Retinal pigment epithelial cell (primary cell): ENCODE measurements around the gene ATXN7L1.
A peak's percentile ranks its signal among the peaks of the same experiment; 100 is the strongest.

Experiments used
- DNase-seq: peaks from one replicate; pipeline ENCODE4 v3.0.0-alpha.2; 2010; ENCODE audit warnings: low read depth
- H3K4me3 ChIP-seq: 2 replicates; pipeline ENCODE4 v1.5.1; 2011; ENCODE audit warnings: mild to moderate bottlenecking, low read length, control low read depth, moderate library complexity
- TF ChIP-seq, protein P1 (sequence below): conservative IDR thresholded peaks from 2 replicates; pipeline ENCODE4 v1.5.1; 2011; ENCODE audit warnings: low read depth, low read length, control low read depth, inconsistent platforms

Gene ATXN7L1, protein sequence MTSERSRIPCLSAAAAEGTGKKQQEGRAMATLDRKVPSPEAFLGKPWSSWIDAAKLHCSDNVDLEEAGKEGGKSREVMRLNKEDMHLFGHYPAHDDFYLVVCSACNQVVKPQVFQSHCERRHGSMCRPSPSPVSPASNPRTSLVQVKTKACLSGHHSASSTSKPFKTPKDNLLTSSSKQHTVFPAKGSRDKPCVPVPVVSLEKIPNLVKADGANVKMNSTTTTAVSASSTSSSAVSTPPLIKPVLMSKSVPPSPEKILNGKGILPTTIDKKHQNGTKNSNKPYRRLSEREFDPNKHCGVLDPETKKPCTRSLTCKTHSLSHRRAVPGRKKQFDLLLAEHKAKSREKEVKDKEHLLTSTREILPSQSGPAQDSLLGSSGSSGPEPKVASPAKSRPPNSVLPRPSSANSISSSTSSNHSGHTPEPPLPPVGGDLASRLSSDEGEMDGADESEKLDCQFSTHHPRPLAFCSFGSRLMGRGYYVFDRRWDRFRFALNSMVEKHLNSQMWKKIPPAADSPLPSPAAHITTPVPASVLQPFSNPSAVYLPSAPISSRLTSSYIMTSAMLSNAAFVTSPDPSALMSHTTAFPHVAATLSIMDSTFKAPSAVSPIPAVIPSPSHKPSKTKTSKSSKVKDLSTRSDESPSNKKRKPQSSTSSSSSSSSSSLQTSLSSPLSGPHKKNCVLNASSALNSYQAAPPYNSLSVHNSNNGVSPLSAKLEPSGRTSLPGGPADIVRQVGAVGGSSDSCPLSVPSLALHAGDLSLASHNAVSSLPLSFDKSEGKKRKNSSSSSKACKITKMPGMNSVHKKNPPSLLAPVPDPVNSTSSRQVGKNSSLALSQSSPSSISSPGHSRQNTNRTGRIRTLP

DNA sequence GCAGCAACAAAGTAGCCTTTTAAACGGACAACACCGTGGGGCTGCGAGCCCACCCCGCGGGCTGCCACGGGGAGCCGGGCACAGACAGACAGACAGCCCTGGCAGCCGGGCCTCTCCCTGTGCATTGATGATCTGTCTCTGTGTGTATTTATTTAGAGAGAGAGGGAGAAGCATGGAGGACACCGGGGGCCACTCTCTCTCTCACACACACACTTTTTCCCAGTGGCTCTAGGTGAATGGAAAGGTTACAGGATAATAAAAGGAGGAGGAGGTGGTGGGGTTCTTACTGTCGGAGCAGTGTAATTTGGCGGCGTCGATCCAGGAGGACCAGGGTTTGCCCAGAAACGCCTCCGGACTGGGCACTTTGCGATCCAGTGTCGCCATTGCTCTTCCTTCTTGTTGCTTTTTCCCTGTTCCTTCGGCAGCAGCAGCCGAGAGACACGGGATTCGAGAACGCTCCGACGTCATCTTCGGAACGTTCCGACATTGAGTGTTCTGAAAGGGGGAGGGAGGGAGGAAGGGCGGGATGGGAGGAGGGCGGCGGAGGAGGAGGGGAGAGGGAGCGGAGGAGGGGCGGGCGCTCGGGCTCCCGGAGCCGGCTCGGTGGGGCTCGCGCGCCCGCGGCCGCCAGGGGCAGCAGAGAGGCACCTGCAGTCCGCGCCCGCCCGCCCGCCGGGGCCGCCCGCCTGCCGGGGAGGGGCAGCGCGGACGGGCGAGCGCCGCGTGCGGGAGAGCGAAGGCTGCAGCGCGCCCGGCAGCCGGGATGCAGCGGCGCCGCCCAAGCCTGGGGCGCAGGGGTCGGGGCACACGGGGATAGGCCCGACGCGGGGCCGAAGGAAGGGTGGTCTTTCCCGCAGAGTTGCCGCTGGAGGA, at the start of gene ATXN7L1:
ATXN7L1 (minus strand) TSS at position 509 of the 873 bp plus-strand sequence; CDS start at position 468, 41 bp downstream.
- peak within 1 kb of the TSS; percentile 95 for H3K4me3 ChIP-seq
- TF ChIP-seq, protein P1, sequence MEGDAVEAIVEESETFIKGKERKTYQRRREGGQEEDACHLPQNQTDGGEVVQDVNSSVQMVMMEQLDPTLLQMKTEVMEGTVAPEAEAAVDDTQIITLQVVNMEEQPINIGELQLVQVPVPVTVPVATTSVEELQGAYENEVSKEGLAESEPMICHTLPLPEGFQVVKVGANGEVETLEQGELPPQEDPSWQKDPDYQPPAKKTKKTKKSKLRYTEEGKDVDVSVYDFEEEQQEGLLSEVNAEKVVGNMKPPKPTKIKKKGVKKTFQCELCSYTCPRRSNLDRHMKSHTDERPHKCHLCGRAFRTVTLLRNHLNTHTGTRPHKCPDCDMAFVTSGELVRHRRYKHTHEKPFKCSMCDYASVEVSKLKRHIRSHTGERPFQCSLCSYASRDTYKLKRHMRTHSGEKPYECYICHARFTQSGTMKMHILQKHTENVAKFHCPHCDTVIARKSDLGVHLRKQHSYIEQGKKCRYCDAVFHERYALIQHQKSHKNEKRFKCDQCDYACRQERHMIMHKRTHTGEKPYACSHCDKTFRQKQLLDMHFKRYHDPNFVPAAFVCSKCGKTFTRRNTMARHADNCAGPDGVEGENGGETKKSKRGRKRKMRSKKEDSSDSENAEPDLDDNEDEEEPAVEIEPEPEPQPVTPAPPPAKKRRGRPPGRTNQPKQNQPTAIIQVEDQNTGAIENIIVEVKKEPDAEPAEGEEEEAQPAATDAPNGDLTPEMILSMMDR = peak; percentile 24
- DNase-seq = peak; percentile 89

GRCh38 chr7:105926131-105926530, 49.7 kb upstream of the ATXN7L1 start:
- no peak overlapping the region for H3K4me3 ChIP-seq
- TF ChIP-seq, protein P1 = no peak
- no peak for DNase-seq

- H3K4me3 ChIP-seq = no peak overlapping the region
- TF ChIP-seq, protein P1 = no peak
- no peak for DNase-seq
Measured at GRCh38 chr7:105924945-105925344, 48.5 kb upstream of the ATXN7L1 start.

GRCh38 chr7:105920766-105921165, 44.4 kb upstream of the ATXN7L1 start:
- no peak for DNase-seq
- TF ChIP-seq, protein P1 = no peak
- H3K4me3 ChIP-seq = no peak overlapping the region

- no peak overlapping the region for H3K4me3 ChIP-seq
- DNase-seq = no peak
- TF ChIP-seq, protein P1 = no peak
Measured at GRCh38 chr7:105917659-105918058, 41.3 kb upstream of the ATXN7L1 start.

- DNase-seq = no peak
- TF ChIP-seq, protein P1 = no peak
- H3K4me3 ChIP-seq = no peak overlapping the region
Measured at GRCh38 chr7:105916603-105917002, 40.2 kb upstream of the ATXN7L1 start.
